Thyroid gland (tissue), 4 donors: ENCODE measurements around the gene BICD1.

Experiments used
- POLR2A ChIP-seq, 2 donors: fragments of 450-650 bp; IDR thresholded peaks; one replicate each; pipeline ENCODE4 v1.6.1; 2017; ENCODE audit warnings: antibody characterized with exemption in 2 of 2, mild to moderate bottlenecking in 2 of 2, moderate library complexity in 1 of 2
- TF ChIP-seq, protein P1 (sequence below), 6 experiments: fragments of 200-600 bp in 3 of 6; fragments of 450-650 bp in 3 of 6; sonication (generic) in 3 of 6; IDR thresholded peaks; one replicate each; pipeline ENCODE4 v1.5.1; 2016 to 2019; ENCODE audit warnings: antibody characterized with exemption in 6 of 6, mild to moderate bottlenecking in 2 of 6, inconsistent platforms in 1 of 6, moderate library complexity in 1 of 6

DNA sequence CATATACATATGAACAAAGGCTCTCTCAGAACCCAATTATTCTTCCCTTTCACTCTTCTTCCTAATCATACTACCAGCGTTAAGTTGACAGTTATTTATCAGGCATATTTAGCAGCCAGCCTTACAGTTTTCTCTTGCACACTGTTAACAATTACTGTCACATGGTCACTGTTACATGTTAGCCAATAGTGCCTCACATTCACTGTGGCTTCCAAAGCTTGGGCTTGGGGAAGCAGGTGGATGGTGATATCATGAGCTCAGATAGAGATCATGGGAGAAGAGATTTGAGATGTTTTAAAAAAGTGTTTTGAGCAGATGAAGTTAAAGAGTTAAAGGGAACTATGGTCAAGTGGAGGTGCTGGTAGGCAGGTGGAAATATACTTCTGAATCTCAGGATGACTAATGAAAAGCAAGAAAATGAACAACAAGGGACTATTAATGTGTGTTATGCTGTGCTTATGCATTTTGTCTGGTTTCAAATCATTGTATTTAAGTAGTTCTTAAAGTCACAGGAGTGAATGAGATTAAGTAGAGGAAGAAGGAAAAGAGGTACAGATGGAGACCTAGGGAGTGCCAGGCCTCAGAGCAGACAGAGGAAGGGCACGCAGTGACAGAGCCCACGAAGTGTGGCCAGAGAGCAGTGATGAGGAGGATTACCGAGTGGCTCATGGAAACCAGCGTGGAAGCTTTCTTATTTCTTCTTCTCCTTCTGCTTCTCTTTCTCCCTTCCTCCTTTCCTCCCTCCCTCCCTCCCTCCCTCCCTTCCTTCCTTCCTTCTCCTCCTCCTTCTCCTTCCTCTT is 39.6 kb downstream of the BICD1 start:
- TF ChIP-seq, protein P1, sequence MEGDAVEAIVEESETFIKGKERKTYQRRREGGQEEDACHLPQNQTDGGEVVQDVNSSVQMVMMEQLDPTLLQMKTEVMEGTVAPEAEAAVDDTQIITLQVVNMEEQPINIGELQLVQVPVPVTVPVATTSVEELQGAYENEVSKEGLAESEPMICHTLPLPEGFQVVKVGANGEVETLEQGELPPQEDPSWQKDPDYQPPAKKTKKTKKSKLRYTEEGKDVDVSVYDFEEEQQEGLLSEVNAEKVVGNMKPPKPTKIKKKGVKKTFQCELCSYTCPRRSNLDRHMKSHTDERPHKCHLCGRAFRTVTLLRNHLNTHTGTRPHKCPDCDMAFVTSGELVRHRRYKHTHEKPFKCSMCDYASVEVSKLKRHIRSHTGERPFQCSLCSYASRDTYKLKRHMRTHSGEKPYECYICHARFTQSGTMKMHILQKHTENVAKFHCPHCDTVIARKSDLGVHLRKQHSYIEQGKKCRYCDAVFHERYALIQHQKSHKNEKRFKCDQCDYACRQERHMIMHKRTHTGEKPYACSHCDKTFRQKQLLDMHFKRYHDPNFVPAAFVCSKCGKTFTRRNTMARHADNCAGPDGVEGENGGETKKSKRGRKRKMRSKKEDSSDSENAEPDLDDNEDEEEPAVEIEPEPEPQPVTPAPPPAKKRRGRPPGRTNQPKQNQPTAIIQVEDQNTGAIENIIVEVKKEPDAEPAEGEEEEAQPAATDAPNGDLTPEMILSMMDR (IDR thresholded peaks at IDR 0.05): no peak
- no peak for TF ChIP-seq POLR2A (IDR thresholded peaks at IDR 0.05)
